A549 (cell line): Measurements from ENCODE around the gene DCAF15.

Experiments
- BHLHE40 ChIP-seq: IDR thresholded peaks from 2 replicates; pipeline ENCODE4 v1.6.1; 2012; ENCODE audit warnings: low read depth, low read length, inconsistent platforms
- CEBPB ChIP-seq, 2 experiments: fragments of >200 bp in 1 of 2; sonication (Bioruptor Twin) in 1 of 2; formaldehyde crosslinking in 1 of 2; IDR thresholded peaks; 2 replicates each; pipeline ENCODE4 v1.6.1; 2012 to 2016
- MYC ChIP-seq: IDR thresholded peaks from 2 replicates; pipeline ENCODE4 v1.6.1; 2012; ENCODE audit warnings: mild to moderate bottlenecking, inconsistent platforms, low read length, improper control_type of control experiment, borderline replicate concordance
- POLR2A ChIP-seq: IDR thresholded peaks from 2 replicates; pipeline ENCODE4 v1.6.1; 2012; ENCODE audit warnings: mild to moderate bottlenecking, low read length
- TF ChIP-seq, protein P1 (sequence below): fragments of >200 bp; sonication (Bioruptor Twin); formaldehyde crosslinking; IDR thresholded peaks from 3 replicates; pipeline ENCODE4 v1.5.1; 2016
- TF ChIP-seq, protein P2 (sequence below): fragments of 200-600 bp; sonication (generic); IDR thresholded peaks from 2 replicates; pipeline ENCODE4 v1.6.1; 2016; ENCODE audit warnings: antibody characterized with exemption, mild to moderate bottlenecking, moderate library complexity
- TF ChIP-seq, protein P3 (sequence below): IDR thresholded peaks from 2 replicates; pipeline ENCODE4 v1.6.1; 2012

DNA sequence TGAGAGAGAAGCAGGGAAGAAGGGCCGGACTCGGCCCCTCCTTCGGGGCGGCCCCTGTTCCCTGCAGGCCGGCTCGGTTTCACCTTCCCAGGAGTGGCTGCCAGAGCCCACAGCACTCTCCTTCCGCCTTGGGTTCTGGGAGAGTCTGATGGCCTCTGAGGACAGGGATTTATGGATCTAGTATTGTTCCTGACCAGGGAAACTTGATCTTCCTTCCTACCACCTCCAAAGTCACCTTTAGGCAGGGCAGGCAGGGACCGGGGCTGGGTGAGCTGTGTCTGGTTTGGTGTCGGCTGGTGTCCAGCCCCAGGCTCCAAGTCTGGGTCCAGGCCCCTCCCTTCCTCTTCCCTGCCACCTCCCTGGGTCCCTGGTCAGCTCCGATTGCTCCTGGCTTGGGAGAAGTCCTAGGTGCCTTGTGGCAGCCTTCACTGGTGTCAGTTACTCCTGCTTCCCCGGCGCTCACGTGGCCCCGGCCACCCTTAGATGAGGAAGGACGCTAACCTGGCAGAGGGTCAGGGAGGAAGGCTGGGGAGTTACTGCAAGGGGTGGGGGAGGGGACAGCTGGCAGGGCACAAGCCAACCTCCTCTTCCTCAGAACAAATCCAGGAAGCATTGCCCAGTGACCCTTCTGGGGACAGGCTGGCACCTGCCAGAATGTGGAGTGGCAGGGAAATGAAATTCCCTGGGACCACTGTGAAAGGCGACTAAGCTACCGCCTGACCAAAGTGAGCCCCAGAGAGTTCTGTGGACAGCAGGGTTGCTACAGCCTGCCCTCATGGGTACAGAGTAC, 35.0 kb downstream of the DCAF15 start:
- TF ChIP-seq, protein P1, sequence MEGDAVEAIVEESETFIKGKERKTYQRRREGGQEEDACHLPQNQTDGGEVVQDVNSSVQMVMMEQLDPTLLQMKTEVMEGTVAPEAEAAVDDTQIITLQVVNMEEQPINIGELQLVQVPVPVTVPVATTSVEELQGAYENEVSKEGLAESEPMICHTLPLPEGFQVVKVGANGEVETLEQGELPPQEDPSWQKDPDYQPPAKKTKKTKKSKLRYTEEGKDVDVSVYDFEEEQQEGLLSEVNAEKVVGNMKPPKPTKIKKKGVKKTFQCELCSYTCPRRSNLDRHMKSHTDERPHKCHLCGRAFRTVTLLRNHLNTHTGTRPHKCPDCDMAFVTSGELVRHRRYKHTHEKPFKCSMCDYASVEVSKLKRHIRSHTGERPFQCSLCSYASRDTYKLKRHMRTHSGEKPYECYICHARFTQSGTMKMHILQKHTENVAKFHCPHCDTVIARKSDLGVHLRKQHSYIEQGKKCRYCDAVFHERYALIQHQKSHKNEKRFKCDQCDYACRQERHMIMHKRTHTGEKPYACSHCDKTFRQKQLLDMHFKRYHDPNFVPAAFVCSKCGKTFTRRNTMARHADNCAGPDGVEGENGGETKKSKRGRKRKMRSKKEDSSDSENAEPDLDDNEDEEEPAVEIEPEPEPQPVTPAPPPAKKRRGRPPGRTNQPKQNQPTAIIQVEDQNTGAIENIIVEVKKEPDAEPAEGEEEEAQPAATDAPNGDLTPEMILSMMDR, result no peak
- TF ChIP-seq CEBPB (IDR thresholded peaks at IDR 0.05) (no peak), POLR2A (no peak), MYC (no peak), BHLHE40 (no peak)
- TF ChIP-seq, protein P2, sequence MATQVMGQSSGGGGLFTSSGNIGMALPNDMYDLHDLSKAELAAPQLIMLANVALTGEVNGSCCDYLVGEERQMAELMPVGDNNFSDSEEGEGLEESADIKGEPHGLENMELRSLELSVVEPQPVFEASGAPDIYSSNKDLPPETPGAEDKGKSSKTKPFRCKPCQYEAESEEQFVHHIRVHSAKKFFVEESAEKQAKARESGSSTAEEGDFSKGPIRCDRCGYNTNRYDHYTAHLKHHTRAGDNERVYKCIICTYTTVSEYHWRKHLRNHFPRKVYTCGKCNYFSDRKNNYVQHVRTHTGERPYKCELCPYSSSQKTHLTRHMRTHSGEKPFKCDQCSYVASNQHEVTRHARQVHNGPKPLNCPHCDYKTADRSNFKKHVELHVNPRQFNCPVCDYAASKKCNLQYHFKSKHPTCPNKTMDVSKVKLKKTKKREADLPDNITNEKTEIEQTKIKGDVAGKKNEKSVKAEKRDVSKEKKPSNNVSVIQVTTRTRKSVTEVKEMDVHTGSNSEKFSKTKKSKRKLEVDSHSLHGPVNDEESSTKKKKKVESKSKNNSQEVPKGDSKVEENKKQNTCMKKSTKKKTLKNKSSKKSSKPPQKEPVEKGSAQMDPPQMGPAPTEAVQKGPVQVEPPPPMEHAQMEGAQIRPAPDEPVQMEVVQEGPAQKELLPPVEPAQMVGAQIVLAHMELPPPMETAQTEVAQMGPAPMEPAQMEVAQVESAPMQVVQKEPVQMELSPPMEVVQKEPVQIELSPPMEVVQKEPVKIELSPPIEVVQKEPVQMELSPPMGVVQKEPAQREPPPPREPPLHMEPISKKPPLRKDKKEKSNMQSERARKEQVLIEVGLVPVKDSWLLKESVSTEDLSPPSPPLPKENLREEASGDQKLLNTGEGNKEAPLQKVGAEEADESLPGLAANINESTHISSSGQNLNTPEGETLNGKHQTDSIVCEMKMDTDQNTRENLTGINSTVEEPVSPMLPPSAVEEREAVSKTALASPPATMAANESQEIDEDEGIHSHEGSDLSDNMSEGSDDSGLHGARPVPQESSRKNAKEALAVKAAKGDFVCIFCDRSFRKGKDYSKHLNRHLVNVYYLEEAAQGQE, result no peak
- TF ChIP-seq, protein P3, sequence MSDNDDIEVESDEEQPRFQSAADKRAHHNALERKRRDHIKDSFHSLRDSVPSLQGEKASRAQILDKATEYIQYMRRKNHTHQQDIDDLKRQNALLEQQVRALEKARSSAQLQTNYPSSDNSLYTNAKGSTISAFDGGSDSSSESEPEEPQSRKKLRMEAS, result no peak
